ENCODE measurements around the gene ITPKC. TPM values are rescaled to one million over a fixed set of nuclear protein-coding genes. Genes with fewer than 3 reads are reported as not detected.

ITPKC gene
- total RNA-seq, 1 experiment from 2014 or later: 11.4 TPM

DNA sequence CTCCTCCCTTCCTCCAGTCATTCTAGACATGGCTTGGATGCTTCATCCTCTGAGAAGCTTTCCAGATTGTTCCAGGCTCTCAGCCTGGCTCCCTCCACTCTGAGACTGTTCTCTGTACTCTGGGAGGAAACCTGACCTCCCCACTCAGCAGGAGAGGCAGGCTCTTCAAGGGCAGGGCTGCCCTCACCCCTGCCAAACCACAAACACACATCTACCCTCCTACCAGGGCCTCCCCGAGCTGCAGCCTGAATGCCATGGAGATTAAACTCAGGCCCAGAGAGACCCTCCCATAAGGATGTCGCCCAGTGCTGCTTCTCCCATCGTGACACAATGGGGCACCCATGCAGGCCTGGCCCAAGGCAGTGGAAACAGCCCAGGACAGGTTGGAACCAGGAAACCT lies 42.6 kb upstream of the ITPKC start (continued):
- no peak for TF ChIP-seq REST (IDR thresholded peaks at IDR 0.05; ENCODE audit: low read depth)
- no peak for TF ChIP-seq SIN3A (IDR thresholded peaks at IDR 0.05; ENCODE audit: low read depth)
- TF ChIP-seq ATF3 (IDR thresholded peaks at IDR 0.05): no peak
- no peak for TF ChIP-seq YY1 (IDR thresholded peaks at IDR 0.05; ENCODE audit: extremely low read depth, insufficient replicate concordance, low read depth, low read length)
- no peak for TF ChIP-seq JUND (IDR thresholded peaks at IDR 0.05)
- TF ChIP-seq, protein P1, sequence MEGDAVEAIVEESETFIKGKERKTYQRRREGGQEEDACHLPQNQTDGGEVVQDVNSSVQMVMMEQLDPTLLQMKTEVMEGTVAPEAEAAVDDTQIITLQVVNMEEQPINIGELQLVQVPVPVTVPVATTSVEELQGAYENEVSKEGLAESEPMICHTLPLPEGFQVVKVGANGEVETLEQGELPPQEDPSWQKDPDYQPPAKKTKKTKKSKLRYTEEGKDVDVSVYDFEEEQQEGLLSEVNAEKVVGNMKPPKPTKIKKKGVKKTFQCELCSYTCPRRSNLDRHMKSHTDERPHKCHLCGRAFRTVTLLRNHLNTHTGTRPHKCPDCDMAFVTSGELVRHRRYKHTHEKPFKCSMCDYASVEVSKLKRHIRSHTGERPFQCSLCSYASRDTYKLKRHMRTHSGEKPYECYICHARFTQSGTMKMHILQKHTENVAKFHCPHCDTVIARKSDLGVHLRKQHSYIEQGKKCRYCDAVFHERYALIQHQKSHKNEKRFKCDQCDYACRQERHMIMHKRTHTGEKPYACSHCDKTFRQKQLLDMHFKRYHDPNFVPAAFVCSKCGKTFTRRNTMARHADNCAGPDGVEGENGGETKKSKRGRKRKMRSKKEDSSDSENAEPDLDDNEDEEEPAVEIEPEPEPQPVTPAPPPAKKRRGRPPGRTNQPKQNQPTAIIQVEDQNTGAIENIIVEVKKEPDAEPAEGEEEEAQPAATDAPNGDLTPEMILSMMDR (IDR thresholded peaks at IDR 0.05 in 2 of 3, conservative IDR thresholded peaks at IDR 0.05 in 1 of 3; ENCODE audit: borderline replicate concordance in 1 of 3, insufficient read depth in 1 of 3, low read depth in 2 of 3, low read length in 2 of 3): no peak
- TF ChIP-seq SP1 (IDR thresholded peaks at IDR 0.05; ENCODE audit: low read depth): no peak

DNA sequence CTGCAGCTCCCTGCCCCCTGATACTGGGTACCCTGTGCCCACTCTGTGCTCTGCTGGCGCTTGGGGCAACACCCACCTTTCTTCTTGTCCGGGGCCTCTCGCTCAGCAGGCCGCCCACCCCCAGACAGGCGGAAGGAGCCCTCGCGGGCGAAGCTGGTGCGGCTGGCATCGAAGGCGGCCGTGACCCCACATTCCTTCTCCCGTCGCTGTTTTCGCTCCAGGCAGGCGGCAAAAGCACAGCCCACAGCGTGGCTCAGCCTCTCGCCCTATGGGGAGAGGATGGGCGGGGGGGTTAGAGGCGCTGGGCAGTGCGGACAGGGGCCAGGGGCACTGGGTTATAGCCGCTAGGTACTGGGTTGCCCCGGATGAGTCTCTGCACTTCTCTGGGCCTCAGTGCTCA lies 39.8 kb upstream of the ITPKC start:
- no peak overlapping the region for H3K27ac ChIP-seq (ENCODE audit: low read depth, low read length)
- ChIA-PET RAD21 (ENCODE audit: low non-redundant PET in 1 of 2, low total read pairs in 2 of 2, uncharacterized antibody in 2 of 2, unreplicated experiment in 2 of 2) (no interaction called here), POLR2A (no interaction called here), CTCF (no interaction called here)
- no peaks in the 10 kb centered on the region for H4K20me1 ChIP-seq (ENCODE audit: insufficient read depth)
- peaks cover 47 to 52% of the 10 kb centered on the region in 2 experiments for H3K36me3 ChIP-seq (ENCODE audit: control insufficient read depth in 1 of 2, insufficient read depth in 2 of 2, low read length in 2 of 2)
- no peaks in the 10 kb centered on the region for H3K9me3 ChIP-seq (ENCODE audit: control insufficient read depth in 1 of 2, insufficient read depth in 1 of 2, low read depth in 1 of 2, low read length in 2 of 2)
- no peak overlapping the region for H3K4me3 ChIP-seq (replicated peaks in 1 of 2; ENCODE audit: low read depth in 1 of 2, low read length in 2 of 2)
- H3K9me2 ChIP-seq (ENCODE audit: insufficient read depth): no peaks in the 10 kb centered on the region
- BruUV-seq (replicated peaks): no TSS peak
- intact Hi-C loops (cut with micrococcal nuclease): no loop called here
- H2AFZ ChIP-seq (ENCODE audit: low read depth, low read length, poor library complexity, severe bottlenecking): no peak overlapping the region
- no peaks in the 10 kb centered on the region for H3K27me3 ChIP-seq (ENCODE audit: insufficient read depth, low read length)
- DNase-seq (ENCODE audit: low read depth, low spot score) (no peak), ATAC-seq (no peak)
- no peak overlapping the region for H3K9ac ChIP-seq (ENCODE audit: low read length)
- no peak overlapping the region for H3K4me2 ChIP-seq (ENCODE audit: low read length)
- no peaks in the 10 kb centered on the region for H3K79me2 ChIP-seq (ENCODE audit: insufficient read depth, low read length)
- H3K4me1 ChIP-seq (ENCODE audit: control insufficient read depth in 1 of 2, insufficient read depth in 2 of 2, low read length in 2 of 2): no peaks in the 10 kb centered on the region; a peak in 1 of 4 replicates
- TF ChIP-seq TCF7L2 (IDR thresholded peaks at IDR 0.05; ENCODE audit: borderline replicate concordance, extremely low read depth, insufficient read depth, insufficient read length) (no peak), MAX (IDR thresholded peaks at IDR 0.05) (no peak), ELF1 (IDR thresholded peaks at IDR 0.05; ENCODE audit: borderline replicate concordance, low read depth) (no peak), POLR2A (IDR thresholded peaks at IDR 0.05; ENCODE audit: borderline replicate concordance, extremely low read depth, insufficient read depth, insufficient read length) (no peak), RAD21 (IDR thresholded peaks at IDR 0.05; ENCODE audit: low read depth) (no peak), SRF (IDR thresholded peaks at IDR 0.05; ENCODE audit: low read depth) (no peak), JUND (IDR thresholded peaks at IDR 0.05) (no peak), CEBPB (IDR thresholded peaks at IDR 0.05; ENCODE audit: low read depth) (no peak), ATF3 (IDR thresholded peaks at IDR 0.05) (no peak), SIN3A (IDR thresholded peaks at IDR 0.05; ENCODE audit: low read depth) (no peak), FOSL1 (IDR thresholded peaks at IDR 0.05; ENCODE audit: low read depth) (no peak), SP1 (IDR thresholded peaks at IDR 0.05; ENCODE audit: low read depth) (no peak), EZH2 (IDR thresholded peaks at IDR 0.05) (no peak), ZNF274 (IDR thresholded peaks at IDR 0.05; ENCODE audit: low read depth, low read length) (no peak)
- TF ChIP-seq, protein P1 (IDR thresholded peaks at IDR 0.05 in 2 of 3, conservative IDR thresholded peaks at IDR 0.05 in 1 of 3; ENCODE audit: borderline replicate concordance in 1 of 3, insufficient read depth in 1 of 3, low read depth in 2 of 3, low read length in 2 of 3): no peak
